Esophagus muscularis mucosa (tissue), 4 donors: Measurements from ENCODE around the gene SORCS2.

Source experiments
- EP300 ChIP-seq: sonication (generic); formaldehyde crosslinking; IDR thresholded peaks from one replicate; pipeline ENCODE4 v1.6.1; 2017; ENCODE audit warnings: antibody characterized with exemption
- POLR2A ChIP-seq: fragments of 450-650 bp; IDR thresholded peaks from one replicate; pipeline ENCODE4 v1.6.1; 2017; ENCODE audit warnings: antibody characterized with exemption, moderate library complexity, mild to moderate bottlenecking, low read depth
- TF ChIP-seq, protein P1 (sequence below), 3 experiments: fragments of 200-600 bp in 2 of 3; fragments of 450-650 bp in 1 of 3; sonication (generic) in 2 of 3; IDR thresholded peaks; one replicate each; pipeline ENCODE4 v1.5.1; 2017 to 2019; ENCODE audit warnings: antibody characterized with exemption in 3 of 3, mild to moderate bottlenecking in 2 of 3, moderate library complexity in 1 of 3

DNA sequence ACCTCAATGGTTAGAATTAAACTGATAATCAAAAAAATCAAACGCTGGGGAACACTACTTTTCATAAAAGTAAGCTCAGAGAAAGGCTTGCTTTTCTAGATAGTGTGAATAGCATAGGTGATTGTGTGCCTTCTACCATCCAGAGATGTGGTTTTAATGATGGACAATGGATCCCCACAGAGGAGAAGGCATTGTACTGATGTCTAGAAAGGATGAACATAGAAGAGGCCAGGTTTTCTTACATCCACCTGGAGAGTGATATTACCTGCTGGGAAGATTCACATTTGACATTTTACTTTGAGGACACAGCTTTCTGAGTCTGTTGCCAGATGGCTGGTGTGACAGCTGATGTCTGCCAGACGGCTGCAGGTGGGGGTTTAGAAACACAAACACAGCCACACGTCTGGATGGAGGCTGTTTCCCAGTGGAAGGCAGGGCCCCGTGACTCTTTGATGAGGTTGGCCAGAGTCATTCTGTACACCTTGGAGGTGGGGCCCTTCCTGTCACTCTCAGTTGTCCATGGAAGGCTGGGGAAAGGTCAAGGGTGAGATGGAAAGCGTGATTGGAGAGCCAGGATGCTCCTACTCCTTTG is 128.0 kb downstream of the SORCS2 start:
- TF ChIP-seq EP300 (no peak), POLR2A (no peak)
- TF ChIP-seq, protein P1, sequence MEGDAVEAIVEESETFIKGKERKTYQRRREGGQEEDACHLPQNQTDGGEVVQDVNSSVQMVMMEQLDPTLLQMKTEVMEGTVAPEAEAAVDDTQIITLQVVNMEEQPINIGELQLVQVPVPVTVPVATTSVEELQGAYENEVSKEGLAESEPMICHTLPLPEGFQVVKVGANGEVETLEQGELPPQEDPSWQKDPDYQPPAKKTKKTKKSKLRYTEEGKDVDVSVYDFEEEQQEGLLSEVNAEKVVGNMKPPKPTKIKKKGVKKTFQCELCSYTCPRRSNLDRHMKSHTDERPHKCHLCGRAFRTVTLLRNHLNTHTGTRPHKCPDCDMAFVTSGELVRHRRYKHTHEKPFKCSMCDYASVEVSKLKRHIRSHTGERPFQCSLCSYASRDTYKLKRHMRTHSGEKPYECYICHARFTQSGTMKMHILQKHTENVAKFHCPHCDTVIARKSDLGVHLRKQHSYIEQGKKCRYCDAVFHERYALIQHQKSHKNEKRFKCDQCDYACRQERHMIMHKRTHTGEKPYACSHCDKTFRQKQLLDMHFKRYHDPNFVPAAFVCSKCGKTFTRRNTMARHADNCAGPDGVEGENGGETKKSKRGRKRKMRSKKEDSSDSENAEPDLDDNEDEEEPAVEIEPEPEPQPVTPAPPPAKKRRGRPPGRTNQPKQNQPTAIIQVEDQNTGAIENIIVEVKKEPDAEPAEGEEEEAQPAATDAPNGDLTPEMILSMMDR (IDR thresholded peaks at IDR 0.05): no peak
